Caco-2 (cell line): ENCODE results near the gene PRKAA2. TPM values are rescaled to one million over a fixed set of nuclear protein-coding genes. Genes with fewer than 3 reads are reported as not detected.

Experiments used
- BruUV-seq: library from RNA; stranded (reverse); fragments of 400-500 nt; replicated peaks from 2 replicates; lab custom pipeline; 2021; lab: Mats Ljungman, UMichigan
- CTCF ChIA-PET: fragments of 300-600 bp; sonication (Branson Sonifier 250); formaldehyde crosslinking; loops from one replicate; lab custom pipeline; 2022; ENCODE audit warnings: antibody characterized with exemption; lab: Charles Lee
- POLR2A ChIA-PET: fragments of 300-600 bp; sonication (Branson Sonifier 250); formaldehyde crosslinking; loops from one replicate; lab custom pipeline; 2022; ENCODE audit warnings: antibody characterized with exemption; lab: Charles Lee
- DNase-seq, 2 experiments: peaks; one replicate each; pipeline versions ENCODE4 v3.0.0 to v3.0.0-alpha.2; 2020 to 2022
- H3K27me3 ChIP-seq: replicated peaks from 2 replicates; pipeline ENCODE4 v1.6.0; 2011; ENCODE audit warnings: low read length; ENCODE audit not compliant: control insufficient read depth, insufficient read depth
- H3K36me3 ChIP-seq: 2 replicates; pipeline ENCODE4 v1.5.1; 2011; ENCODE audit warnings: low read length; ENCODE audit not compliant: control insufficient read depth, insufficient read depth
- H3K4me1 ChIP-seq: fragments of 250-450 bp; sonication (Bioruptor Pico); 2 replicates; pipeline ENCODE4 v1.5.1; 2020; ENCODE audit warnings: mild to moderate bottlenecking
- H3K4me3 ChIP-seq: 2 replicates; pipeline ENCODE4 v1.5.1; 2011; ENCODE audit warnings: low read depth, mild to moderate bottlenecking, control low read depth, low read length
- H3K9me3 ChIP-seq: fragments of 250-450 bp; sonication (Bioruptor Pico); 2 replicates; pipeline ENCODE4 v1.5.1; 2020; ENCODE audit warnings: mild to moderate bottlenecking, moderate library complexity
- H3K27ac Mint-ChIP-seq: one replicate; pipeline ENCODE4 v1.8.0; 2022; ENCODE audit warnings: mixed read lengths; ENCODE audit not compliant: unreplicated experiment
- H3K27me3 Mint-ChIP-seq: one replicate; pipeline ENCODE4 v1.8.0; 2022; ENCODE audit warnings: mixed read lengths; ENCODE audit not compliant: insufficient read depth, unreplicated experiment
- H3K36me3 Mint-ChIP-seq: one replicate; pipeline ENCODE4 v1.8.0; 2022; ENCODE audit warnings: mild to moderate bottlenecking, mixed read lengths; ENCODE audit not compliant: insufficient read depth, unreplicated experiment
- H3K4me1 Mint-ChIP-seq: one replicate; pipeline ENCODE4 v1.8.0; 2022; ENCODE audit warnings: low read depth, mixed read lengths; ENCODE audit not compliant: unreplicated experiment
- H3K4me3 Mint-ChIP-seq: one replicate; pipeline ENCODE4 v1.8.0; 2022; ENCODE audit warnings: mild to moderate bottlenecking, moderate library complexity, mixed read lengths; ENCODE audit not compliant: unreplicated experiment
- H3K9me3 Mint-ChIP-seq: one replicate; pipeline ENCODE4 v1.8.0; 2022; ENCODE audit warnings: mixed read lengths; ENCODE audit not compliant: unreplicated experiment
- intact Hi-C: fragments of 100-400 bp; cut with micrococcal nuclease; formaldehyde crosslinking; loops from one replicate; pipeline ENCODE4 v1.10.0; 2022; ENCODE audit not compliant: unreplicated experiment
- total RNA-seq: library from RNA; stranded (reverse); gene quantifications from 2 replicates; pipeline ENCODE4 v1.2.3, GENCODE V29; 2022
- TF ChIP-seq, protein P1 (sequence below), 2 experiments: fragments of 200-600 bp in 1 of 2; IDR thresholded peaks; 1 replicate in 1 of 2; 2 replicates in 1 of 2; pipeline versions ENCODE4 v1.5.1 to v1.8.0; 2011 to 2022; ENCODE audit warnings: antibody characterized with exemption in 1 of 2, control low read depth in 1 of 2, inconsistent platforms in 1 of 2, low read depth in 1 of 2, low read length in 1 of 2, mild to moderate bottlenecking in 1 of 2, moderate library complexity in 1 of 2; ENCODE audit not compliant: insufficient read depth in 1 of 2, severe bottlenecking in 1 of 2, unreplicated experiment in 1 of 2

Gene PRKAA2
- total RNA-seq, 1 experiment from 2014 or later = 5.8 TPM

- intact Hi-C loops = no loop called here
- Histone ChIP-seq H3K4me1 (no peaks in the 10 kb centered on the region), H3K4me3 (no peak overlapping the region), H3K27me3 (no peaks in the 10 kb centered on the region), H3K9me3 (no peaks in the 10 kb centered on the region), H3K36me3 (no peaks in the 10 kb centered on the region)
- no peaks in the 10 kb centered on the region for H3K9me3 Mint-ChIP-seq
- CTCF ChIA-PET = no interaction called here
- DNase-seq = no peak
- POLR2A ChIA-PET = no interaction called here
- H3K4me3 Mint-ChIP-seq = no peak overlapping the region
- H3K27me3 Mint-ChIP-seq = no peaks in the 10 kb centered on the region
- H3K27ac Mint-ChIP-seq = no peak overlapping the region
- TF ChIP-seq, protein P1, sequence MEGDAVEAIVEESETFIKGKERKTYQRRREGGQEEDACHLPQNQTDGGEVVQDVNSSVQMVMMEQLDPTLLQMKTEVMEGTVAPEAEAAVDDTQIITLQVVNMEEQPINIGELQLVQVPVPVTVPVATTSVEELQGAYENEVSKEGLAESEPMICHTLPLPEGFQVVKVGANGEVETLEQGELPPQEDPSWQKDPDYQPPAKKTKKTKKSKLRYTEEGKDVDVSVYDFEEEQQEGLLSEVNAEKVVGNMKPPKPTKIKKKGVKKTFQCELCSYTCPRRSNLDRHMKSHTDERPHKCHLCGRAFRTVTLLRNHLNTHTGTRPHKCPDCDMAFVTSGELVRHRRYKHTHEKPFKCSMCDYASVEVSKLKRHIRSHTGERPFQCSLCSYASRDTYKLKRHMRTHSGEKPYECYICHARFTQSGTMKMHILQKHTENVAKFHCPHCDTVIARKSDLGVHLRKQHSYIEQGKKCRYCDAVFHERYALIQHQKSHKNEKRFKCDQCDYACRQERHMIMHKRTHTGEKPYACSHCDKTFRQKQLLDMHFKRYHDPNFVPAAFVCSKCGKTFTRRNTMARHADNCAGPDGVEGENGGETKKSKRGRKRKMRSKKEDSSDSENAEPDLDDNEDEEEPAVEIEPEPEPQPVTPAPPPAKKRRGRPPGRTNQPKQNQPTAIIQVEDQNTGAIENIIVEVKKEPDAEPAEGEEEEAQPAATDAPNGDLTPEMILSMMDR (IDR thresholded peaks at IDR 0.05; ENCODE audit: insufficient read depth in 1 of 2, low read depth in 1 of 2, low read length in 1 of 2, severe bottlenecking in 1 of 2, unreplicated experiment in 1 of 2) = no peak
- BruUV-seq = no TSS peak
- no peaks in the 10 kb centered on the region for H3K4me1 Mint-ChIP-seq
- H3K36me3 Mint-ChIP-seq = no peaks in the 10 kb centered on the region
These were observed 20.3 kb downstream of the PRKAA2 start for GRCh38 chr1:56665384-56665783.

DNA sequence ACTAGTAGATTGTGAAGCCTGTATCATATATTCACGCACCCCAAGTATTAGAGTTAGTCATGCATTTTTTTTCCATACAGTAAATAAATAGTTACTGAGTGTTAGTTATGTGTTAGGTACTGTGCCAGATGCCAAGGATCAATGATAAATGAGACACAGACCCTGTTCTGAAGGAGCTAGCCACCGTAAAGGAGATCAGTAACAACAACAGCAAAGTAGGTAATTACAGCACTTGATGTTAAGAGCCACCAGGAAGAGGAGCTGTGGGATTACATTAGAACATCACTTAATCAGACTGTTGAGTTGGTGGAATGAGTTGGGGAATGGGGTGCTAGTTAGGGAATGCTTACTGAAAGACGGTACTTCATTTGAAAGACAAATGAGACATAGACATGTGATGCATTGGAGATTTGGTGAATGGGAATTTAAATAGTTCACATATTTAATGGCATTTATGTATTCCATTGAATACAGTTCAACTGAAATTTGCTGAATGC lies 21.0 kb downstream of the PRKAA2 start:
- no peak overlapping the region for H3K27ac Mint-ChIP-seq
- H3K4me3 Mint-ChIP-seq = no peak overlapping the region
- no peaks in the 10 kb centered on the region for H3K36me3 Mint-ChIP-seq
- DNase-seq = no peak
- H3K27me3 Mint-ChIP-seq = no peaks in the 10 kb centered on the region
- Histone ChIP-seq H3K4me1 (no peaks in the 10 kb centered on the region), H3K36me3 (no peaks in the 10 kb centered on the region), H3K9me3 (no peaks in the 10 kb centered on the region), H3K4me3 (no peak overlapping the region), H3K27me3 (no peaks in the 10 kb centered on the region)
- TF ChIP-seq, protein P1 (IDR thresholded peaks at IDR 0.05; ENCODE audit: insufficient read depth in 1 of 2, low read depth in 1 of 2, low read length in 1 of 2, severe bottlenecking in 1 of 2, unreplicated experiment in 1 of 2) = no peak
- H3K4me1 Mint-ChIP-seq = no peaks in the 10 kb centered on the region
- ChIA-PET POLR2A (no interaction called here), CTCF (no interaction called here)
- BruUV-seq = no TSS peak
- H3K9me3 Mint-ChIP-seq = no peaks in the 10 kb centered on the region
- intact Hi-C loops = no loop called here

DNA sequence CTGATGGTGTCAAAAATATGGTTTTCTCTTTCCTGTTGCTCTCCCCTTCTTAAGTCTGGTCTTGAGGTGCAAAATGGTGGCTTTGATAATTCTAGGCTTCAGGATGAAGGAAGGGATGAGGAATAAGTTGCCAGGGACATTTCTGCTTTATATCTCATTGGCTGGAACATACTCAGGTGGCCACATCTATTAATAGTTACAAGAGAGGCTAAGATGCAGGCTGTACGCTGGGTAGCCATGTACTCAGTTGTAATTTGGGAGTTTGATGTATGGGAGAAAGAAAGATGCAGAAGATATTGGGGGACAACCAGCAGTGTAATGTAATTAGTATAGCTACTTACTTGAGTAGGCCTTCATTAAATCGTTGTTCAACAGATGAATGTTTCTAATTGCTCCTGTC lies 25.2 kb downstream of the PRKAA2 start:
- BruUV-seq = no TSS peak
- Histone ChIP-seq H3K27me3 (no peaks in the 10 kb centered on the region), H3K9me3 (no peaks in the 10 kb centered on the region), H3K36me3 (no peaks in the 10 kb centered on the region), H3K4me3 (no peak overlapping the region), H3K4me1 (no peaks in the 10 kb centered on the region)
- no peaks in the 10 kb centered on the region for H3K9me3 Mint-ChIP-seq
- H3K27ac Mint-ChIP-seq = no peak overlapping the region
- intact Hi-C loops = no loop called here
- H3K27me3 Mint-ChIP-seq = no peaks in the 10 kb centered on the region
- DNase-seq = no peak
- ChIA-PET CTCF (no interaction called here), POLR2A (no interaction called here)
- TF ChIP-seq, protein P1 (IDR thresholded peaks at IDR 0.05; ENCODE audit: insufficient read depth in 1 of 2, low read depth in 1 of 2, low read length in 1 of 2, severe bottlenecking in 1 of 2, unreplicated experiment in 1 of 2) = no peak
- H3K4me1 Mint-ChIP-seq = peaks cover 7% of the 10 kb centered on the region
- no peaks in the 10 kb centered on the region for H3K36me3 Mint-ChIP-seq
- H3K4me3 Mint-ChIP-seq = no peak overlapping the region
